GM18508 (cell line): ENCODE results near the gene SHISA9.

ENCODE experiments used
- ATAC-seq: cut with Tn5 transposase; IDR thresholded peaks from one replicate; pipeline ENCODE4 v1.9.1; 2021; ENCODE audit warnings: moderate number of reproducible peaks; ENCODE audit not compliant: insufficient read depth, unreplicated experiment

SHISA9 gene

GRCh38 chr16:13236308-13236707, 334.9 kb downstream of the SHISA9 start:
- no peak for ATAC-seq

- ATAC-seq, result no peak
Observed at GRCh38 chr16:13238182-13238581, 336.8 kb downstream of the SHISA9 start.

GRCh38 chr16:13242201-13242600, 340.8 kb downstream of the SHISA9 start:
- ATAC-seq, result no peak

DNA sequence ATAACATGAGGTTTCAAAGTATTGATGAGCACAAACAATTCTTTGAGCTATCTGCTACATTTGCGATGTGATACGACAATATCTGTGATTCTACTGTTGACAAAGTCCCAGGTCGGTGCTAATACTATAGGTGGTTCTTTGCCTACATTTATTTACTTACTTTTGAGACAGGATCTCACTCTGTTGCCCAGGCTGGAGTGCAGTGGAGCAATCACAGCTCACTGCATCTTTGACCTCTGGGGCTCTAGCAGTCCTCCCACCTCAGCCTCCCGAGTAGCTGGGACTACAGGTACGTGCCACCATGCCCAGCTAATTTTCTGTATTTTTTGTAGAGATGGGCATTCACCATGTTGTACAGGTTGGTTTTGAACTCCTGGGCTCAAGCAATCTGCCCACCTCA, 343.4 kb downstream of the SHISA9 start:
- ATAC-seq, result no peak

DNA sequence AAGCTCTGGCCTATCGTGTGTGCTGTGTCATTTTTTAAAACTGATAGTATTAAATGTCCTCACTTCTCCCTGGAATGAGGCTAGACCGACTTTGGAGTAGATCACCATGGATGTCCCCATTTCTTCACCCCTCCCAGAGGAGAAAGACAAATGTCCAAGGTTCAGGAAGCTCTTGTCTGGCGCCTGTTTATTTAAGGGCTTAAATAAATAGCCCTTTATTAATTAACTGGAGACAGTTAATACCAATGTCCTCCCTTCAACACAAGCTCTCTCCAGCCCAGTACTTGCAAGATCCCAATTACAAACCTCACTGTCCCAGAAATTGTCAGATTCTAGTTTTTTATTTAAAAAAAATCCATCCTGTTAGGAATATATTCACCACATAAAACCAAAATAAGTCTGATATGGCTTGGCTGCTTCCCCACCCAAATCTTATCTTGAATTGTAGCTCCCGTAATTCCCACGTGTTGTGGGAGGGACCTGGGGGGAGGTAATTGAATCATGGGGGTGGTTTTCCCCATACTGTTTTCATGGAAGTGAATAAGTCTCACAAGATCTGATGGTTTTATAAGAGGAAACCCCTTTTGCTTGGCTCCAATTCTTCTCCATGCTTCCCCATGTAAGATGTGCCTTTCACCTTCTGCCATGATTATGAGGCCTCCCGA, 344.4 kb downstream of the SHISA9 start:
- no peak for ATAC-seq

- ATAC-seq, result no peak
Observed at GRCh38 chr16:13254998-13255614, 353.7 kb downstream of the SHISA9 start.

DNA sequence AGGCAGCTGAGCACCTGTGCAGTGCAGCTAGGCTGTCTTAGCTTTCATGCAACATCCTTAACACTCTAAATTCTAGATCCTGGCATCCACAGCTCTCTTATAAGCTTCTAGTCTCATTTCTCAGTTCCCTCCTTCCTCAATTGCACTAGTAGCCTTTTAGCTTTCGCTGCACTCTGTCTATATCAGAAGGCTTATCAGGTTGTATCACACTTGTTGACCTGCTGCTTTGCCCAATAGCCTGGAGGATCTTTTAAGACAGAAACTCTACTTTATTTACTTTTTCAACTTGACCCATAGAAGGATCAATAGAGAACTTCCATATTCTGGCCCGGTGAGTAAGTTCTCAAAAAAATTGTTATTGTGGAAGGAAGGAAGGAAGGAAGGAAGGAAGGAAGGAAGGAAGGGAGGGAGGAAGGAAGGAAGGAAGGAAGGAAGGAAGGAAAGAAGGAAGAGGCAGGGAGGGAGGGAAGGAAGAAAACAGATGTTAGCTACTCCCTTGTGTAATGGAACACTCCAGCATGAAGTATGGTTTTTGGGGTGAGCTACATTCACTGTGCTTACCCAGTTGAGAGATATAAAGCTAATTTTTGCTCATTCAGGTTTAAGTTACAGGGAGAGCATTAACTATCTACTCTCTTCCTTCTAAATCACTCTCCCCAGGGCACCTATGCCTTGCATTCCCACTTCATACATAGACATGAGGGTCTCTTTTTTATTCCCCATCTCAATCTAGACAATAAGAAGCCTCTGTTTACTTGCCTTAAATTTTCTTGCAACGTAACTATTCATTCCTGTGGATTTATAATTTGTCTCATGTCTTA, 361.1 kb downstream of the SHISA9 start:
- no peak for ATAC-seq

GRCh38 chr16:13264749-13265552, 363.6 kb downstream of the SHISA9 start:
- no peak for ATAC-seq

DNA sequence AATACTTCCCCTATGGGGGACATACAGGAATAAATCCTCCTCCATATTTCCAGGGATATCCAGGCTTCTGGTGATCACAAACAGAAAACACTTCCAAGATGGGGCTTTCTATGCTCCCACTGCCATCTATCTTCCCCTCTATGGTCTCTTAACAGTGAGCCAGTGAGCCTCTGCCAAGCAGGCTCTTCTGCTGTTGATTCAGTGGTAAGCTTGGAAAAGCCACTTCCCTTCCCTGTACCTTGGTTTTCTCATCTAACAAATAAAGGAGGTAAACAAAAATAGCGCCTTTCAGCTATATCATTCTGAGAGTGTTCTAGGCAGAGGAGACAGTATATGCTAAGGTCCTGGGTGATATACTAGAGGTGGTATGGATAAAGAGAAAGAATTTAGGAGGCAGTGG, 368.0 kb downstream of the SHISA9 start:
- no peak for ATAC-seq

DNA sequence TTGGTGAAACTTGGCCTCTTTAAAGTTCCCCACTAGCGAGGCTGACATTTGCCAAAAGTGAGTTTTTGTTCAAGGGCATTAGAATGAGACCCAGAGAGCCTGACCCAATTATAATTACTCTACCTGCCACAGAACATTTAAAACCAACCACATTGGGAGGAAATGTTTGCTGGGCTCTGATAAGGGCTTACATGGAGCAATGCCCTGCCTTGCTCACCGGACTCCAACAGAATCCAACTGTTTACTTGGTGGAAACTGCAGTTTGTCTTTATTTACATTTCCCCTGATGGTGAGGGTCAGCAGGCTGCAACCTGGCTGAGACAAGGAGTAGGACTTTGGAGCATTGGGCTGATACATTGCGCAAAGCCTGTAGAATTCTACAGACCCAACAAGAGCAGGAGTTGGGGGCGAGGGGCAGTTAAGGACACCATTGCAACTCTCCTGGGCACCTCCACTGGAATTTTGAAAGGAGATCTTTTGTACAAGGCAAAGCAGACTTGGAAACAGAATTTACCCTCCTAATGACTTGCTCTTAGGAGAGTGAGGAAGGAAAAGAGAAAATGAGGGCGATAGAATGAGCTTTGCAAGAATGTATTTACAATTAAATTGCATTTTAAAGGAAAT, 368.6 kb downstream of the SHISA9 start:
- ATAC-seq, result no peak

- no peak for ATAC-seq
Observed at GRCh38 chr16:13270602-13271001, 369.2 kb downstream of the SHISA9 start.

DNA sequence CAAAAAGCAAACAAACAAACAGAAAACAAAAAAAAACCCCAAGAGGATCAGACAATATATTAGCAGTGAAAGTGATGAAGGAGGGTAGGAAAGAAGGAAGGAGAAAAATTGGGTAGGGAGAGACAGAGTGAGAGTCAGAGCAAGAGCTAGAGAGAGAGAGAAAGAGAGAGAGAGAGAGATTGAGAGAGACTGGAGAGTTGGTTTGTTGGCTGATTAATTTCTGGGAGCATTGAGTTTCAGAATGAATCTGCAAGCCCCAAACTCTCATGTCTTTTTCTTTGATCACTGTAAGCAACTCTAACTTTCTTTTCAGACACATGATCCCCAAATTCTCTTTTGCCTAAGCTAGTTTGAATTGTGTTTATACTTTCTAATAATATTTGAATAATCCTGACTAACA, 388.1 kb downstream of the SHISA9 start:
- no peak for ATAC-seq
